HG02840 (cell line): ENCODE results near the gene PRKD1.

ENCODE experiments used
- ATAC-seq: cut with Tn5 transposase; IDR thresholded peaks from one replicate; pipeline ENCODE4 v1.9.1; 2021; ENCODE audit warnings: mild to moderate bottlenecking, moderate library complexity, moderate number of reproducible peaks; ENCODE audit not compliant: unreplicated experiment, low FRiP score

Gene PRKD1

GRCh38 chr14:29548948-29549370 lies 378.7 kb downstream of the PRKD1 start:
- ATAC-seq, result peak; percentile 73

DNA sequence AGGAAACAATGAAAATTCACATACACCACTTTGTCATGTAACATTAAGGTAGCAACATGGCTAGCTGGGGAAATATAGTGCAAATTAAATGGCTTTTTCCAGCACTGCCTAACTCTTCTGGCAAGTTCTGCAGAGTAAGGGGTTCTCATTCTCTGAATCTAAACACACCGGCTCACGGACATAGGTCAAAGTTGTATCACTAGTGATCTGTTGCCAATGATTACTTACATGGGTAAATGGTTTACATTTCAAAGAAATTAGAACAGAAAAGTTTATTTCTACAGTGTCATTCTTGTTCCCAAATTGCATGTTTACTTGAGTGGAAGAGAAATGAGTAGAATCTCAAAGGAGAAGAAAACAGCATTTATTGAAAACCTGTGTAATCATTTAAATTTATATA lies 381.9 kb downstream of the PRKD1 start:
- ATAC-seq, result no peak

DNA sequence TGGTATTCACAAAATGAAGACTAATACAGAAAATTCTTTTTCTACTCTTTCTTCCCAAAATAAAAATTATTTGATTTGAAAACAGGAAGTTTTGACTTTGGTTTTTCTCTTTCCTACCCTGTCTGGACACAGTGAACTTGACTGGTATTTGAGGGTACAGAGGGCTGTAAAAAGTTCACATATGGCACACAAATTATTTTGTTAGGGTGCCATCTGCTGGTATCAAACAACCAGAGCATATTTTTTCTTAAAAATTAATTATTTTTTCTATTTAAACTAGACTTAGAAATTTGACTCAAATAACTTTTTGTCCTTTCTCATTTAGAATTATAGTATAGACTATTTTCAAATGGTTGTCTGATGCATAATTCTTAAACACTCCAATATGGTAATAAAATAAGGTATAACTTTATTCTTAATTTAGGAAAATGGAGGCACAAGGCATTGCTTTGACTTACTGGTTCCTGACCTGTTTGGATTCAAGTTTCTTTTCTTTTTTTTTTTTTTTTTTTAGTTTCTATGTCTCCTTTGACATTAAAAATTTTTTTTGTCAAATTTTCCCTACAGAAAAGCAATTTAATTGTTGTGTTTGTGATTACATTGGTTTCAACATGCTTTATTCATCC lies 390.6 kb downstream of the PRKD1 start:
- no peak for ATAC-seq

- ATAC-seq, result no peak
Measured at GRCh38 chr14:29529418-29529817, 398.2 kb downstream of the PRKD1 start.

DNA sequence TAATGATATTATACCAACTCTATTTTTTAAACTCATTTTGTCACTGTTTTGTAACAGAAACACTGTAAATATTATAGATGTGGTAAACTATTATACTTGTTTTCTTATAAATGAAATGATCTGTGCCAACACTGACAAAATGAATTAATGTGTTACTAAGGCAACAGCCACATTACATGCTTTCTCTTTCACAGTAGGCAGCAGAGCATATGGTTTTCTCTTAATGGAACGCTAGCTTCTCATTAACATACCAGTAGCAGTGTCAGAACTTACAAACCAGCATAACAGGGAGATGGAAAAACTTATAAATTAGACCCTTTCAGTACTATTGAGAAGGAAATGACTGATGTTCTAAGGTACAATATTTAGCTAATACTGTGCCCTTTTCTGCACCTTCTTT lies 398.8 kb downstream of the PRKD1 start:
- ATAC-seq, result no peak

GRCh38 chr14:29527286-29527685 lies 400.4 kb downstream of the PRKD1 start:
- no peak for ATAC-seq
